Progenitor cell of endocrine pancreas (in vitro differentiated cells): Measurements from ENCODE around the gene C14orf132. TPM values are rescaled to one million over a fixed set of nuclear protein-coding genes. Genes with fewer than 3 reads are reported as not detected.

Source experiments
- DNase-seq: peaks from one replicate; pipeline ENCODE4 v3.0.0; 2021; ENCODE audit warnings: low spot score; ENCODE audit not compliant: unreplicated experiment
- H3K27ac Mint-ChIP-seq: 2 replicates; pipeline ENCODE4 v1.8.0; 2021; ENCODE audit warnings: mild to moderate bottlenecking, moderate library complexity, mixed read lengths
- H3K27me3 Mint-ChIP-seq: 2 replicates; pipeline ENCODE4 v1.8.0; 2021; ENCODE audit warnings: mixed read lengths
- H3K36me3 Mint-ChIP-seq: 2 replicates; pipeline ENCODE4 v1.8.0; 2022; ENCODE audit warnings: mixed read lengths; ENCODE audit not compliant: insufficient read depth
- H3K4me1 Mint-ChIP-seq: 2 replicates; pipeline ENCODE4 v1.8.0; 2021; ENCODE audit warnings: low read depth, mixed read lengths
- H3K4me3 Mint-ChIP-seq: 2 replicates; pipeline ENCODE4 v1.8.0; 2021; ENCODE audit warnings: low read depth, mild to moderate bottlenecking, moderate library complexity, mixed read lengths
- H3K9me3 Mint-ChIP-seq: 2 replicates; pipeline ENCODE4 v1.8.0; 2021; ENCODE audit warnings: low read depth, mixed read lengths
- CTCF ChIP-seq: fragments of 200-600 bp; sonication (generic); IDR thresholded peaks from one replicate; pipeline ENCODE4 v1.5.0; 2021; ENCODE audit warnings: antibody characterized with exemption, mild to moderate bottlenecking; ENCODE audit not compliant: unreplicated experiment
- total RNA-seq: library from RNA; stranded (reverse); gene quantifications from 2 replicates; pipeline ENCODE4 v1.2.1, GENCODE V29; 2021

Gene C14orf132
- total RNA-seq, 1 donor from 2014 or later = 58.3 TPM

- no peak for TF ChIP-seq CTCF
- Mint-ChIP-seq H3K4me3 (no peak overlapping the region), H3K27me3 (no peaks in the 10 kb centered on the region), H3K9me3 (no peaks in the 10 kb centered on the region), H3K36me3 (peaks cover 5% of the 10 kb centered on the region), H3K4me1 (peaks cover 11% of the 10 kb centered on the region), H3K27ac (no peak overlapping the region)
- no peak for DNase-seq
These were observed 43.5 kb downstream of the C14orf132 start for GRCh38 chr14:96082420-96083300.

- Mint-ChIP-seq H3K36me3 (peaks cover 7% of the 10 kb centered on the region), H3K4me1 (peaks cover 10% of the 10 kb centered on the region), H3K27me3 (no peaks in the 10 kb centered on the region), H3K9me3 (no peaks in the 10 kb centered on the region), H3K4me3 (no peak overlapping the region), H3K27ac (no peak overlapping the region)
- no peak for DNase-seq
- TF ChIP-seq CTCF = no peak
These were observed 44.6 kb downstream of the C14orf132 start for GRCh38 chr14:96083667-96084320.

GRCh38 chr14:96084796-96085195 lies 45.6 kb downstream of the C14orf132 start:
- no peak for DNase-seq
- no peak overlapping the region for H3K4me3 Mint-ChIP-seq
- no peak overlapping the region for H3K27ac Mint-ChIP-seq
- no peaks in the 10 kb centered on the region for H3K9me3 Mint-ChIP-seq
- peaks cover 7% of the 10 kb centered on the region for H3K36me3 Mint-ChIP-seq
- no peak for TF ChIP-seq CTCF
- H3K27me3 Mint-ChIP-seq = no peaks in the 10 kb centered on the region
- H3K4me1 Mint-ChIP-seq = peaks cover 7% of the 10 kb centered on the region

- TF ChIP-seq CTCF = no peak
- Mint-ChIP-seq H3K27ac (no peak overlapping the region), H3K4me3 (no peak overlapping the region), H3K4me1 (peaks cover 7% of the 10 kb centered on the region), H3K27me3 (no peaks in the 10 kb centered on the region), H3K36me3 (peaks cover 7% of the 10 kb centered on the region), H3K9me3 (no peaks in the 10 kb centered on the region)
- DNase-seq = no peak
These were observed 46.2 kb downstream of the C14orf132 start for GRCh38 chr14:96085369-96085768.

GRCh38 chr14:96086032-96086431 lies 46.9 kb downstream of the C14orf132 start:
- Mint-ChIP-seq H3K4me1 (peaks cover 7% of the 10 kb centered on the region), H3K27ac (no peak overlapping the region), H3K36me3 (peaks cover 7% of the 10 kb centered on the region), H3K4me3 (no peak overlapping the region), H3K27me3 (no peaks in the 10 kb centered on the region), H3K9me3 (no peaks in the 10 kb centered on the region)
- no peak for DNase-seq
- no peak for TF ChIP-seq CTCF
